ENCODE results near the gene CISD1.

GRCh38 chr10:58318346-58318745 is 49.4 kb downstream of the CISD1 start:
- no peak for TF ChIP-seq CTCF (conservative IDR thresholded peaks at IDR 0.05 in 1 of 2, IDR thresholded peaks at IDR 0.05 in 1 of 2; ENCODE audit: extremely low read depth in 1 of 2, insufficient read depth in 1 of 2, low read depth in 1 of 2, low read length in 2 of 2)
- TF ChIP-seq EZH2 (IDR thresholded peaks at IDR 0.05; ENCODE audit: borderline replicate concordance, low read length) = no peak
